B cell (primary cell): ENCODE data around the gene CTTN.
A peak's percentile ranks its signal among the peaks of the same experiment; 100 is the strongest.

Experiments
- CTCF ChIP-seq: fragments of 200-600 bp; IDR thresholded peaks from one replicate; pipeline ENCODE4 v1.8.0; 2022; ENCODE audit warnings: antibody characterized with exemption, mild to moderate bottlenecking
- EZH2 ChIP-seq: IDR thresholded peaks from 2 replicates; pipeline ENCODE4 v1.6.1; 2012; ENCODE audit warnings: borderline replicate concordance, low read depth, mild to moderate bottlenecking, moderate library complexity, low read length; ENCODE audit not compliant: insufficient read depth, poor library complexity, severe bottlenecking

GRCh38 chr11:70467201-70468085 is 69.1 kb downstream of the CTTN start:
- TF ChIP-seq CTCF (peak; percentile 80), EZH2 (no peak)
